GM18867 (cell line): ENCODE measurements around the gene HIP1.
"Not testable (repeated sequence)": the region's sequence is repeated elsewhere in the genome, so short reads cannot be mapped to it uniquely, and the experiment has no call there.

Source experiments
- ATAC-seq: cut with Tn5 transposase; IDR thresholded peaks from one replicate; pipeline ENCODE4 v1.9.1; 2021; ENCODE audit warnings: mild to moderate bottlenecking, moderate library complexity; ENCODE audit not compliant: unreplicated experiment

The HIP1 gene

DNA sequence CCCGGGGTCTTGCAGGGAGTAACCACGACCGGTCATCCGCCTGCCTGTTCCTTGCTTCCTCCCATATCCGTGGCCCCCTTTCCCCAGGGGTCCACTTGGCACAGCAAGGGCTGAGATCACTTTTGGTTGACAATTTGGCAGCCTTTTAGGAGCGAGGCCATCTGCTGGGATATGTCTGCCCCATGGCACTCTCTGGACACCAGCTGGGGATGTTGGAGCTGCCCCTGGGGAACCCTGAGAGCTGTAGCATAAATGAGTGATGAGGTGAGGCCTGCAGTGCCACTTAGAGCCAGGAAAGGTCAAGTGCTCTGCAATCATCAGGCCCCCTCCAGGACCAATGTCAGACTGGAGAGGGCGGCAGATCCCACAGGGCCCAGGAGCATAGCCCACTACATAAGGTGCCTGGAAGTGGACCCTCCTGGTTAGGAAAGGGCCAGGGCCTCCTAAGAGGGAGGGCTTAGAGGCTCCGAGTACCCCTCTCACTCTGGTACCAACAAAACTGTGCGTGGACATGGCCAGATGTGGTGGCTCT, 92.1 kb downstream of the HIP1 start:
- no peak for ATAC-seq

DNA sequence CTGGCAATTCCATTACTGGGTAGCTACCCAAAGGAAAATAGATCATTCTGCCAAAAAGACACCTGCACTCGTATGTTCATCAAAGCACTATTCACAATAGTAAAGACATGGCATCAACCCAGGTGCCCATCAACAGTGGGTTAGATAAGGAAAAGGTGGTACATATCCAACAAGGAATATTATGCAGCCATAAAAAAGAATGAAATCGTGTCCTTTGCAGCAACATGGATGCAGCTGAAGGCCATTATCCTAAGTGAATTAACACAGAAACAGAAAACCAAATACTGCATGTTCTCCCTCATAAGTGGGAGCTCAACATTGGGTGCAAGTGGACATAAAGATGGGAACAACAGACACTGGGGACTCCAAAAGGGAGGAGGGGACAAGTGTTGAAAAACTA, 93.2 kb downstream of the HIP1 start:
- no peak for ATAC-seq

DNA sequence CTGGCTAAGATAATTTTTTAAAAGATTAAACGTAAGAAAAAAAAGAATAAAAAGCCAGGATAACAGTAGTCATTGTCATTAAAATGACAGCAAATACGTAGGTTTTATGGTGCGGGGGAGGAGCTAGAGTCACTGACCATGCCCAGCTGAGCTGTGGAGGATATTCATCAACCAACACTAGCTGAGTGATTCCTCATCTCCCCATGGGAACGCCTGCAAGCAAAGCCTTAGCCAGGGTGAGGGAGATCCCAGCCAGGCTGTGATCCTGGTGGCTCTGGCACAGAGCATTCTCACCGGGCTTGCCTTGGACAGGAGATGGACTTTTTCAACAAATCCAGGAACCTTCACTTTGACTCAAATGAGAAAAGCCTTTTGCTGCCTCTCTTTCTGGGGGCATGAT, 94.2 kb downstream of the HIP1 start:
- no peak for ATAC-seq

DNA sequence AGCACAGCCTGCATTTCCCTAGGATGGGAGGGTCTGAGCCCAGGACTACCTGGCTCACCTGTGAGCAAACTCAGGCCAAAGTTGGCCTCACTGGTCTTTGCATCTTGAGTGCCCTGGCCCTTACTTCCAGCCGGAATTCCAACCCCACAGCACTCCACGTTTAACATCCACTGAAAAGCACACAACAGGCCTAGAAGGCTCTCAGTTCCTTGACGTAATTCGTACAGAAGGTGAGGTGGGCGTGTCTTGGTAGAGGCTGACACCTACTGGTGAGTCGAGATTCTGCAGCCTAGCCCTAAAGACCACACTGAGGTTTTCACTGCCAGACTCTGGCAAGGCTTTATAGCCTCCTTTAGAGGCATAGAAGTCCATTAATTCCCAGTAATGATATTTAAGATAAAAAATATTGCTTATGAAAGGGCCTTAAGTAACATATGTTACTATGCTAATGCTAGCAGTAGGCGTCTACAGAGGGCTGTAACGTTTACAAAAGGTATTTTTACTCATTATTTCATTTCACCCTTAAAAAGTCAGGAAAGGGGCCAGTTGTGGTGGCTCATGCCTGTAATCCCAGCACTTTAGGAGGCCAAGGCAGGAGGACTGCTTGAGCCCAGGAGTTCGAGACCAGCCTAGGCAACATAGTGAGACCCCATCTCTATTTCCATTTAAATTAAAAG, 95.8 kb downstream of the HIP1 start:
- no peak for ATAC-seq

DNA sequence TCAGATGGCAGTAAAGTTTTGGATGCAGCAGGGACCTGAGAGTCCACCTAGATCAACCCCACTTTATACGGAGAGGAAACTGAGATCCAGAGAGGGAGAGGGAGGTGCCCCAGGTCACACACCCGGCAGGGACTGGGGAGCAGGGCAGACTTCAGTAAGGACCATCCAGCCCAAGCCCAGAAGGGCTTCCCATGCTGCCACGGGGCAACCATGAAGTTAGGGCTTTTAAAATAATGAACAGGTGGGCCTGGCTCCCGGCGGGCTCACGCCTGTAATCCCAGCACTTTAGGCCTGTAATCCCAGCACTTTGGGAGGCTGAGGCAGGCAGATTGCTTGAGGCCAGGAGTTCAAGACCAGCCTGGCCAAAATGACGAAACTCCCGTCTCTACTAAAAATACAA, 98.5 kb downstream of the HIP1 start:
- ATAC-seq: no peak

DNA sequence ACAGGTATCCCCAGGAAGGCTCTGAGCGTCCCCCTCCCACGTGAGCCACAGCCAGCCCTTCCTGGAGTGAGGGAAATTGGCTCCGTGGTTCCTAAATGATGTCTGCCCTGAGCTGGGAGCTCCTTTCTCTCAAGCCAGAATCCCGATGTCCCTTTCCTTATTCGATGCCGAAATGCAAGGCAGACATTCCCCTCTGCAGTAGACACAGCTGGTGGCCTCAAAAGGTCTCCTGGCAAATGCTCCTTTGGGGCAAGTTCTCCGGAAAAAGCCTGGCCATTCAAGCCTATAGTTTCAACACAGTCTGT, 98.9 kb downstream of the HIP1 start:
- no peak for ATAC-seq

DNA sequence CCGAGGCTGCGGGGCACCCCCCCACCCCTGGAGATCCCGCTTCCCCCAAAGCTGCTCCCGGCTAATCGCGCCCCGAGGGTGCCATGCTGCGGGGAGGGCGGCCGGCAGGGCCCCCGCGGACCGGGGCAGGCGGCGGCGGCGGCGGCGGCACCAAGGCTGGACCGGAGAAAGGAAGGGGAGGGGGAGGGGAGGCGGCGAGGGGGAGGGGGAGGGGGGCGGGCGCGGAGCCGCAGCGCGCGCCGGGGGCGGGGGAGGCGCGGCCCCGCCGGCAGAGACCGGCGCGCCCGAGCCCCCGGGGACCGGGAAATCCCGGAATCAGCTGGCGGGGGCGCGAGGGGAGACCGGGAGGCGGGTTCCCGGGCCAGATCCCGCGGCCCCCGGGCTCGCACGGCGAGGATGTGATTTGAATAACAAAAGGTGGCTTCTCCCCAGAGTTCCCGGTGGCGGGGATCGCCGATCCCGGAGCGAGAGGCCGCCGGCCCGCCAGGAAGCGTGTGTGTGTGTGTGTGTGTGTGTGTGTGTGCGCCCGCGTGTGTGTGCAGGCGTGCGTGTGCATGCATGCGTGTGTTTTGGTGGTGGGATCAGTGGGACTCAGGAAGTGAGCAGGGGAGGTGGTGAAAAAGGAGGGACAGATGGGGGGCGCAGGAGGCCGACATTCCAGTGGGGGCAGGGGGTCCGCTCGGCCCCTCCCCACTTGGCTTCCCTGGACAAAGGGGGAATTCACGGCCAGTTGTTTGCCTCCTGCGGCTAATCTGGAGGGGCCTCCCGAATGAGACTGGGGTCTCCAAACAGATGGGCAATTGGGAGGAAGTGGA, 99.5 kb downstream of the HIP1 start:
- ATAC-seq: no peak

DNA sequence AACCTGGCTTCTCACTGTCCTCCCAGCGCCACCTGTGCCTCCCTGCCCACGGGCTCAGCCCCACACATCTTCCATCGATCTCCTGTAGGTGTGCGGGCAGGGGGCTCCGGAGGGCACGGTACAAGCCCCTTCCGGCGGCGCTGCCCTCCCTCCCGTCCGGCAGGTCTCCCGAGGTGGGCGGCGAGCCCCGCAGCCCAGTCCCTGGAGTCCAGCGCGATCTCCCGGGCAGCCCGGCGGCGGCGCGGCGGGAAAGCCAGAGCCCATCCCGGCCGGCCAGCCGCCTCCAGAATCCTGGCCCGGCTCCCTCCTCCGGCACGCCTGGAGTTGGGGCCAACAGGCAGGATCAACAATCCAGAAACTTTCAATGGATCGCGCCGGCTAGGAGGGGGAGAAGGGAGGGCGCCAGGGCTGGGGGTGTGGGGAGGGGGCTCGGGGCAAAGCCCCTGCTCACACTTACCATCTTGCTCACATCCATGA, 100.1 kb downstream of the HIP1 start:
- no peak for ATAC-seq

DNA sequence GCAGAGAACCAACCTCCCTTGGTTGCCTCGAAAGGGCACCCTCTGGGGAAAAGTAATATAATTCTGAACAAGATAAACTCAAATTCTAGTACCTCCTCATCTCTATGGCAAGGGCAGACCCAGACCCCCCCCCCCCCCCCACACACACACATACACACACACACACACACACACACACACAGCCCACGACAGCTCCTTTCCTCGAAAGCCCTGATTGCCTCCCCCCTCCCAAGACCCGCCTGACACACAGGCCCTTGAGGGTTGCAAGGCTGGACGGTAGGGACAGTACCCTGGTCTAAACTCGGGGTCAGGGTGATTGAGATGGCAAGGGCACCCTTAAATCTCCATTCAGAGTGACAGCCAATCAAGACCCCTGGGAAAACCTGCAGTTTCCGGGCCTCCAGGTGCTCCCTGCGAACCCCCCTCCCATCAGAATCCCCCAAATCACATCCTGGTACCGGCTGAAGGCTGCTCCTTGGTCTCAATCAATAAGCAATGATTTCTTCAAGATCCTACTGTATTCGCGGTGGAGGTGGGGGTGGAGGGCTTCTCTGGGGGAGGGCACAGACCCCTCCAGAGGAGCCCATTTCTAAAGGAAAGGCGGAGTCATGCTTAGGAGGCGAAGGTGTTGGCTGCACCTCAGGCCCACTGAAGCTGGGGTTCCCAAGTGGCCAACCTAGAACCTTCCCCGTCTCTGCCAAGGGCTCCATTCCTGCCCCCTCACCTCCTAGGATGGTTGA, 100.7 kb downstream of the HIP1 start:
- ATAC-seq: no peak

DNA sequence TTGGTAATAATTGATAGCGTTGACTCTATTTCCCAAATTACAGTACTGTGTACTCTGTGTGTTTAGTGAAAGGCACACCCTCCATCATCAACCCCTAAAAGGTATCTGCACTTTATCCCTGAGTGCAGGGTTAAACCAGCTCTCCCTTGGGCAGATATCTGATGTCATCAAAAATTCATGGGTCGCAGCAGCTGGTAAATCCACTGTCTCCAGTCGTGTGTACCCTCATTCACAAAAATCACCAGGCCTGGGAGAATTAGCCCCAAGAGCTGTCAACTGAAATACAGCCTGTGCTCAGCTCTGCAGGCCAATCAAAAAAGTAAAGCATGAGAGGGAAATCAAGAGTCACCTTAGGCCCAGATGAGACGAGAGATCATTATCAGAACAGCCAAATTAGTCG, 103.7 kb downstream of the HIP1 start:
- no peak for ATAC-seq

DNA sequence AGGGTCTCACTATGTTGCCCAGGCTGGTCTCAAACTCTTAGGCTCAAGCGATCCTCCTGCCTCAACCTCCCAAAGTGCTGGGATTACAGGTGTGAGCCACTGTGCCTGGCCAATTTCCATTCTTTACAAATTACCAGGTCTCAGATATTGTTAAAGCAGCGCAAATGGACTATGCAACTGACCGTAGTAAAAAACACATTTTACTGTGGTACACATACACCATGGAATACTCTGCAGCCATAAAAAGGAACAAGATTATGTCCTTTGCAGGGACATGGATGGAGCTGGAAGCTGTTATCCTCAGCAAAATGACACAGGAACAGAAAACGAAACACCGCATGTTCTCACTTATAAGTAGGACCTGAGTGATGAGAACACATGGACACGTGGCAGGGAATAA, 106.2 kb downstream of the HIP1 start:
- ATAC-seq: not testable (repeated sequence)

DNA sequence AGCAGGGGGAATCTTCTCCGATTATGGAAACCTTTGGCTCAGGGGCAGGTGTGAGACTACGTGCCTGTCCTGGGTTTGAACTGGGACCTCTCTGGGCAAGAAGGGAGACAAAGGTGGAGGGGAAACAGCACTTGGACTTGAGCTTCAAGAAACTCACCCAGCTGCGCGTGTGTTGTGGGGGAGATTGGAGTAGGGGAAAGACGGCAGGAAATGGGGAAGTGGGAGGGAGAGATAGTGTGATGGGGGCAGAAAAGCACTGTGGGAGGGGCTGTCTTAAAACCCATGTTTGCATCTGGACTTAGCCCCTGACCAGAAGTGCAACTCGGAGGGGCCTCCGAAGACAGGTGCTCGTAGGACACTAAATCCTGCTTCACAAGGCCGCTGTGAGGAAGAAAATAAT, 107.0 kb downstream of the HIP1 start:
- ATAC-seq: no peak

DNA sequence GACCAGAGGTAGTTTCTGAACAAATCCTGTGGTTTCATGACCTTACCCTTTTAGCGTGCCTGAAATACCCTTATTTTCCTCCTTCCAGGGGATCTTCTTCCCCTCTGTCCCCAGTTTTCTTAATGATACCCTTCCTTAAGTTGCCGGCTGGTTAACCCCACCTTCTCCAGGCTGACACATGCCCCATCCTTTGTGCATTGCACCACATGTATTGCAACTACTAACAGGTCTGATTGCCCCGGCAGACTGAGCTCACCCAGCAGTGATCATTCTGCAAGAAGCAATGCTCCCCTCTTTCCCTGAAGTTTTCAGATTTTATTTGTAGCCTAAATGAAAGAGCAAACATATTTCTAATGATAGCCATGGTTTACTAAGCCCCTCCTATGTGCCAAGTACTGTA, 108.2 kb downstream of the HIP1 start:
- no peak for ATAC-seq

DNA sequence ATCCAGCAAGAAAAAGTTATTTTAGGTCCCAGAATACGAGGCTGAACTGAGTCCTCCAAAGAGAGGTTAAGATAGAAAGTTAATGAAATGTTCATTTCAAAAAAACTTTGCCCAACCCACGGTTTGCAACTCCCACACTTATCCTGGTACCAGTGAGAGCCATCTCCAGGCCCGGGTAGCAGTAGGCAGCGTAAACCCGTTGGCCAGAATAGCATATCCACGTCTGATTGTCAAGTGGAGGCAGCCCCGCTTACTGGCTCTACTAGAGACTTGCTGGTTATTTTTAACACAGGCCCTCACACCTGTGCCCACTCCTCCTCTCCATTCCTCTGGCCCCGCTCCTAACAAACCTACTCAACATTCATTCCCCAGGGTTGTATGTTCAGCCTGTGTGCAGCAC, 109.7 kb downstream of the HIP1 start:
- no peak for ATAC-seq

DNA sequence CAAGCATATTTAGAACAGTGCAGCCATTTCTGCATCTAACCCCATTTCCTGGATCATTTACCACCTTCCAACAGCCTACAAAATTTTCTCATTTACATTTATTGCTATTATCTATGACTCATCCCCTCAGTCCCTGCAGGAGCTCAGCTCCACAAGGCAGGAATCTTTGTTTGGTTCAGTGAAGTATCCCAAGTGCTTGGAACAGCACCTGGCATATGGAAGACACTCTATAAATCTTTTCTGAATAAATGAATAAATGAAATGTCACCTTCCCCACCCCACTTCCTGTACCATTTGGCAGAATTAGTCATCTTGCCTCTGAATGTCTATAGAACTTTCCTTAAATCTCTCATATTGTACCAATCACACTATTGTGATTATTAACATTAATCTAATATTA, 110.7 kb downstream of the HIP1 start:
- no peak for ATAC-seq

DNA sequence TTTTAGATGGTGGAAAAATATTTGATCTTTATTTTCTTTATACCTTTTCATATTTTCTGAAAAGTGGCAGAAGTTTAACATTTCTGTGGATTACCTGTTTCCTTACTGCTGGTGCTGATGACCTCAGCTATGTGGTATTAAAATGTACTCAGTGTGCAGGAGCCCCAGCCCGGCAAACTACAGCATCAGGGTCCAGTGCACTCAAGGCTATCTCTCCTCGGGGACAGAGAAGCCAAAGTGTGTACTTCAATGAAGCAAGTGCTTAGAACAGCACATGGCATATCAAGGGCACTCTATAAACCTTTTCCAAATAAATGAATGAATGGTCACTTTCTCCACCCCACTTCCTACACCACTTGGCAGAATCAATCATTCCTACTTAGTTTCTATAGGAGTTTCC, 111.8 kb downstream of the HIP1 start:
- ATAC-seq: no peak

DNA sequence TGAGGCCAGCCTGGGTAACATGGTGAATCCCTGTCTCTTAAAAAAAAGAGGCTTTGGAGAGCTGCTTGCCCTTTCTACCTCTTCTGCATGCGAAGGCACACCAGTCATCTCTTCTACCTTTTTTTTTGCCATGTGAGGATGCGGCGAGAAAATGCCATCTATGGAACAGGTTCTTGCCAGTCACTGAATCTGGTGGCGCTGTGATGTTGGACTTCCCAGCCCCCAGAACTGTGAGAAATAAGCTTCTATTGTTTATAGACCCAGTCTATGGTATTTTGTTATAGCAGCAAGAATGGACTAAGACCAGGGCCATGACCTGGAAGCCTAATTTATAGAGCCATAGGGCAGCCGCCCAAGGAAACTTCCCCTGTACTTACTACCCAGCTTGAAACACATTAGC, 112.9 kb downstream of the HIP1 start:
- ATAC-seq: no peak

DNA sequence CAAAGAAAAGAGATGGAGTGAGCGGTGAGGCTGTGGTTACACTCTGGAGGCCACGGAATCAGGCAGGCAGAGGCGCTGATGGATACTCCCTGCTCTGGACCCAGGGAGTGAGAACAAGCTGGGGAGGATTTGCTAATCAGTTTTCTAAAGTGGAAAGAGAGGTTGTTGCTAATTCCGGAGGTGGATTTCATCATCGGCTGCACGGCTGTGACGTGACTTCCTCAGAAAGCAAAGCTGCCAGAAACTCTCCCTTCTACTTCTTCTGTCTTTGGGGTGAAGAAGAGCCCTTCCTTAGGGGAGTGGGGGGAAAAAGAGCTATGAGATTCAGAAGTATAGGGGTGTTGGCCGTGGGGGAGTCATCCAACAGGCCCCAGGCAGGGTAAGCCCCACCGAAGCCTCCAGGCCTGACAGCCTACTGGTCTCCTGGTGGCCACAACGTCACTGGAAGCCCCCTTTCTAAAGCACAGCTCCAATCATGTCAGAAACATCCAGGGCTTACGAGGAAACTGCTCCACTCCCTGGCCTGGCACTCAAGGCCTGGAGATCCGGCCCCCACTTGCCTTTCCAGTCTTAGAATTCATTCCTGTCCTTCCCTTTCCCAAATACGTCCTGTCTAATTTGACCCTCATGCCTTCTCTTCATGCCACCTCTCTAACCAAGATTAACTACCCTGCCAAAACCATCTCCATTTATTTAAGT, 114.5 kb downstream of the HIP1 start:
- ATAC-seq: no peak

DNA sequence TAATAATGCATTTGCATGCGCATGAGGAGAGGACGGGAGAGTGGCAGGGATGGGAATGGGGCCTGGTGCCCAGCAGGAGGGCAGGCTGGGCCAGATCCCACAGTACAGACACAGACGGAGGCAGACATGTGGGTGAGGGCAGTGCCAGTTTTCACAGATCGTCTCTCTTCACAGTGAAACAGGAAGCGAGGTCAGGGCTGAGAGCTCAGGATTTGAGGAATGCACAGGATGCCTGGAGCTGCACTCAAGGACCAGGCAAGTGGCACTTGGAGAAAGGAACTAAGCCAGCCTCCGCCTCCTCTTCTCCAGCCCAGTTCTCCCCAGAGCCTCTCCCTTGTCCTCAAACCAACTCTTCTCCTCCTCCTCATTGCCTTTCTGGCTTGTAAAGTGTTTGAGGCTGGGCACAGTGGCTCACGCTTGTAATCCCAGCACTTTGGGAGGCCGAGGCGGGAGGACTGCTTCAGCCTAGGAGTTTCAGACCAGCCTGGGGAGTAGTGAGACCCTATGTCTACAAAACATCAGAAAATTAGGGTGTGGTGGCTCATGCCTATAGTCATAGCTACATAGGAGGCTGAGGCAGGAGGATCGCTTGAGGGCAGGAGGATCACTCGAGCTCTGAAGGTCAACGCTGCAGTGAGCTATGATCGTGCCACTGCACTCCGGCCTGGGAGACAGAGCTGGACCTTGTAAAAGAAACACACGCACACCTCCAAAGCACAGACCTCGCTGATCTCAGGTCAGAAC, 115.2 kb downstream of the HIP1 start:
- no peak for ATAC-seq

DNA sequence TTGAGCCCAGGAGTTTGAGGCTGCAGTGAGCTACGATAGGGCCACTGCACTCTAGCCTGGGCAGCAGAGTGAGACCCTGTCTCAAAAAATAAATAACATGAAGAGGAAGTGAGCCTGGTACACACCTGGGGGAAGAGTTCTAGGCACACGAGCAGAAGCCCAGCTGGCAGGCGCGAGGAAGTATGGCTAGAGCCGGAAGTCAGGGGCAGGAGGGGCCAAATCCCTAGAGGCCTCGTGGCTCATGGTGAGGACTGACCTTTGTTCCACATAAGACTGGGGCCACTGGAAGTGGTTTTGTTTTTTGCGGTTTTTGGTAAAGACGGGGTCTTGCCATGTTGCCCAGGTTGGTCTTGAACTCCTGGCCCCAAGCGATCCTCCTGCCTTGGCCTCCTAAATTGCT, 117.6 kb downstream of the HIP1 start:
- no peak for ATAC-seq
